ENCODE data around the gene PACS1.

- no peak for TF ChIP-seq CTCF (IDR thresholded peaks at IDR 0.05)
- TF ChIP-seq EP300 (IDR thresholded peaks at IDR 0.05; ENCODE audit: borderline replicate concordance in 1 of 2, low read depth in 1 of 2, low read length in 1 of 2) = no peak
- TF ChIP-seq POLR2AphosphoS5 (IDR thresholded peaks at IDR 0.05; ENCODE audit: low read depth, low read length) = no peak
- no peak for TF ChIP-seq YY1 (IDR thresholded peaks at IDR 0.05; ENCODE audit: low read depth)
Observed at GRCh38 chr11:66237867-66238266, 167.8 kb downstream of the PACS1 start.

Data from SK-N-SH (cell line).